SK-N-SH (cell line): ENCODE results near the gene RABL6. TPM values are rescaled to one million over a fixed set of nuclear protein-coding genes. Genes with fewer than 3 reads are reported as not detected.

Experiments used
- CTCF ChIA-PET: fragments of 300-600, 350-600 bp; formaldehyde crosslinking; extraction: SDS; loops from one replicate; lab custom pipeline; 2021; lab: Yijun Ruan, JAX
- POLR2A ChIA-PET: fragments of 350-600 bp; sonication (Branson Sonifier 250); formaldehyde crosslinking; extraction: SDS; loops from one replicate; lab custom pipeline; 2020; ENCODE audit warnings: antibody characterized with exemption, inconsistent platforms; lab: Yijun Ruan, JAX
- DNase-seq: peaks from one replicate; pipeline ENCODE4 v3.0.0; 2012
- H2AFZ ChIP-seq: fragments of 200-600 bp; sonication (generic); 2 replicates; pipeline ENCODE4 v1.8.1; 2016; ENCODE audit warnings: antibody characterized with exemption, mild to moderate bottlenecking, low read depth
- H3F3A ChIP-seq: fragments of 200-600 bp; sonication (generic); replicated peaks from 2 replicates; pipeline ENCODE3; 2016; ENCODE audit warnings: antibody characterized with exemption, mild to moderate bottlenecking; ENCODE audit not compliant: insufficient read depth
- H3K27ac ChIP-seq, 2 experiments: fragments of 200-500 bp in 1 of 2; fragments of 200-600 bp in 1 of 2; sonication (Bioruptor generic) in 1 of 2; sonication (generic), shearing (Covaris generic) in 1 of 2; 2 replicates each; pipeline versions ENCODE4 v1.5.1 to v1.6.1; 2014 to 2016; ENCODE audit warnings: low read depth in 2 of 2, inconsistent platforms in 1 of 2, low read length in 1 of 2, mild to moderate bottlenecking in 1 of 2, mixed read lengths in 1 of 2
- H3K27me3 ChIP-seq: fragments of 200-600 bp; sonication (generic), shearing (Covaris generic); 2 replicates; pipeline ENCODE4 v1.6.1; 2016; ENCODE audit warnings: mixed run types; ENCODE audit not compliant: insufficient read depth
- H3K36me3 ChIP-seq, 2 experiments: fragments of 200-500 bp in 1 of 2; fragments of 200-600 bp in 1 of 2; sonication (Bioruptor generic) in 1 of 2; sonication (generic) in 1 of 2; replicated peaks in 1 of 2; 2 replicates each; pipeline versions ENCODE3 to v1.5.1; 2014 to 2016; ENCODE audit warnings: low read length in 1 of 2, mild to moderate bottlenecking in 1 of 2; ENCODE audit not compliant: insufficient read depth in 2 of 2, control insufficient read depth in 1 of 2
- H3K4me1 ChIP-seq, 2 experiments: fragments of 200-500 bp in 1 of 2; fragments of 200-600 bp in 1 of 2; sonication (Bioruptor generic) in 1 of 2; sonication (generic), shearing (Covaris generic) in 1 of 2; 2 replicates each; pipeline versions ENCODE4 v1.5.1 to v1.6.1; 2014 to 2016; ENCODE audit warnings: low read depth in 1 of 2, low read length in 1 of 2, mixed run types in 1 of 2; ENCODE audit not compliant: insufficient read depth in 2 of 2, control insufficient read depth in 1 of 2
- H3K4me2 ChIP-seq: fragments of 200-600 bp; sonication (generic), shearing (Covaris generic); 2 replicates; pipeline ENCODE4 v1.6.1; 2017; ENCODE audit warnings: mixed run types
- H3K4me3 ChIP-seq, 2 experiments: fragments of 200-500 bp in 1 of 2; fragments of 200-600 bp in 1 of 2; sonication (Bioruptor generic) in 1 of 2; sonication (generic), shearing (Covaris generic) in 1 of 2; 2 replicates each; pipeline versions ENCODE4 v1.5.1 to v1.8.1; 2014 to 2016; ENCODE audit warnings: low read depth in 2 of 2, inconsistent platforms in 1 of 2, low read length in 1 of 2, mild to moderate bottlenecking in 1 of 2, mixed read lengths in 1 of 2, moderate library complexity in 1 of 2
- H3K79me2 ChIP-seq: fragments of 200-600 bp; sonication (generic); 2 replicates; pipeline ENCODE4 v1.8.1; 2017; ENCODE audit warnings: mild to moderate bottlenecking; ENCODE audit not compliant: insufficient read depth
- H3K9ac ChIP-seq: fragments of 200-600 bp; sonication (generic); 2 replicates; pipeline ENCODE4 v1.6.1; 2017; ENCODE audit warnings: mixed run types
- H3K9me2 ChIP-seq: fragments of 200-600 bp; sonication (generic); 2 replicates; pipeline ENCODE4 v1.6.1; 2017; ENCODE audit warnings: mixed run types
- H3K9me3 ChIP-seq: fragments of 200-600 bp; sonication (generic); 2 replicates; pipeline ENCODE4 v1.6.1; 2017; ENCODE audit warnings: mixed run types, mild to moderate bottlenecking, moderate library complexity
- H4K20me1 ChIP-seq: fragments of 200-600 bp; sonication (generic); 2 replicates; pipeline ENCODE4 v1.6.1; 2017; ENCODE audit warnings: mild to moderate bottlenecking, mixed run types; ENCODE audit not compliant: insufficient read depth
- EZH2phosphoT487 ChIP-seq: fragments of 200-600 bp; sonication (generic); IDR thresholded peaks from 2 replicates; pipeline ENCODE4 v1.6.1; 2017; ENCODE audit warnings: low read depth, mixed run types, mild to moderate bottlenecking, antibody characterized with exemption, moderate library complexity, borderline replicate concordance
- GATA2 ChIP-seq: sonication (generic); formaldehyde crosslinking; IDR thresholded peaks from 2 replicates; pipeline ENCODE4 v1.5.0; 2020; ENCODE audit warnings: mild to moderate bottlenecking, missing genetic modification reagents
- IRF3 ChIP-seq: fragments of 150-350 bp; IDR thresholded peaks from 2 replicates; pipeline ENCODE4 v1.6.1; 2016; ENCODE audit warnings: mild to moderate bottlenecking, low read depth, low read length
- MXI1 ChIP-seq: IDR thresholded peaks from 2 replicates; pipeline ENCODE4 v1.6.1; 2012; ENCODE audit warnings: mild to moderate bottlenecking, low read depth, low read length, improper control_type of control experiment
- NRF1 ChIP-seq: IDR thresholded peaks from 2 replicates; pipeline ENCODE4 v1.6.1; 2012; ENCODE audit warnings: low read depth, mild to moderate bottlenecking, low read length
- POLR2AphosphoS5 ChIP-seq: IDR thresholded peaks from 2 replicates; pipeline ENCODE4 v1.6.1; 2012; ENCODE audit warnings: low read depth, low read length
- RCOR1 ChIP-seq: fragments of 150-350 bp; IDR thresholded peaks from 2 replicates; pipeline ENCODE4 v1.6.1; 2017; ENCODE audit warnings: antibody characterized with exemption, low read length
- SIN3A ChIP-seq: IDR thresholded peaks from 2 replicates; pipeline ENCODE4 v1.6.1; 2012; ENCODE audit warnings: low read depth, mild to moderate bottlenecking, low read length, moderate library complexity, borderline replicate concordance
- SMC3 ChIP-seq: IDR thresholded peaks from 2 replicates; pipeline ENCODE4 v1.6.1; 2012; ENCODE audit warnings: low read depth, low read length, improper control_type of control experiment
- TAF1 ChIP-seq: IDR thresholded peaks from 2 replicates; pipeline ENCODE4 v1.6.1; 2012; ENCODE audit warnings: low read depth, mild to moderate bottlenecking, low read length, moderate library complexity, borderline replicate concordance
- WGBS: methylation state at CpG from one replicate; pipeline ENCODE4 v1.1.6; 2017; ENCODE audit warnings: low lambda C conversion rate; 5-methylcytosine and 5-hydroxymethylcytosine counted together
- polyA plus RNA-seq, 3 experiments: library from polyadenylated mRNA; depleted of rRNA; stranded (reverse); fragments of >200 nt; gene quantifications; 2 replicates each; pipeline ENCODE4 v1.2.3, GENCODE V29; 2012
- TF ChIP-seq, protein P1 (sequence below): fragments of 200-600 bp; sonication (generic); IDR thresholded peaks from 2 replicates; pipeline ENCODE4 v1.6.1; 2017; ENCODE audit warnings: antibody characterized with exemption, mild to moderate bottlenecking, moderate library complexity
- TF ChIP-seq, protein P2 (sequence below): IDR thresholded peaks from 2 replicates; pipeline ENCODE4 v1.4.0; 2012; ENCODE audit warnings: low read depth

RABL6 gene
- polyA plus RNA-seq, 1 of the 3 experiments (the other 2 are of a cell fraction): 43.6 TPM

- Histone ChIP-seq H3K27ac (peak overlapping the region; percentile 84 to 98; a peak in 3 of 4 replicates), H3K9ac (peak overlapping the region; percentile 84), H3K9me3 (no peaks in the 10 kb centered on the region), H4K20me1 (no peaks in the 10 kb centered on the region; the same call in 1 of the 2 replicates), H3K4me2 (peak overlapping the region; percentile 100), H3K4me3 (peak overlapping the region; percentile 89 to 97), H3K36me3 (peaks cover 0 to 13% of the 10 kb centered on the region in 2 experiments), H3K9me2 (no peaks in the 10 kb centered on the region), H3F3A (peaks cover 3% of the 10 kb centered on the region), H3K27me3 (no peaks in the 10 kb centered on the region), H3K79me2 (peaks cover 23% of the 10 kb centered on the region; the same call in 1 of the 2 replicates), H2AFZ (no peak overlapping the region), H3K4me1 (peaks cover 11 to 21% of the 10 kb centered on the region in 2 experiments; a peak in 2 of 4 replicates)
- ChIA-PET CTCF (interaction anchor here (0.7 to 2.5 kb wide), 9 partner anchors 34 to 222 kb away, joined by 3 to 11 read pairs (median 3); partner anchors contain the start of genes FBXW5 and TMEM141), POLR2A (interaction anchor here (0.5 to 1.3 kb wide), 4 partner anchors 10 to 141 kb away, joined by 3 to 5 read pairs (median 4); partner anchors contain the start of gene RABL6)
- 78% methylated on average over 46 of the region's 75 CpGs for WGBS
- TF ChIP-seq, protein P1, sequence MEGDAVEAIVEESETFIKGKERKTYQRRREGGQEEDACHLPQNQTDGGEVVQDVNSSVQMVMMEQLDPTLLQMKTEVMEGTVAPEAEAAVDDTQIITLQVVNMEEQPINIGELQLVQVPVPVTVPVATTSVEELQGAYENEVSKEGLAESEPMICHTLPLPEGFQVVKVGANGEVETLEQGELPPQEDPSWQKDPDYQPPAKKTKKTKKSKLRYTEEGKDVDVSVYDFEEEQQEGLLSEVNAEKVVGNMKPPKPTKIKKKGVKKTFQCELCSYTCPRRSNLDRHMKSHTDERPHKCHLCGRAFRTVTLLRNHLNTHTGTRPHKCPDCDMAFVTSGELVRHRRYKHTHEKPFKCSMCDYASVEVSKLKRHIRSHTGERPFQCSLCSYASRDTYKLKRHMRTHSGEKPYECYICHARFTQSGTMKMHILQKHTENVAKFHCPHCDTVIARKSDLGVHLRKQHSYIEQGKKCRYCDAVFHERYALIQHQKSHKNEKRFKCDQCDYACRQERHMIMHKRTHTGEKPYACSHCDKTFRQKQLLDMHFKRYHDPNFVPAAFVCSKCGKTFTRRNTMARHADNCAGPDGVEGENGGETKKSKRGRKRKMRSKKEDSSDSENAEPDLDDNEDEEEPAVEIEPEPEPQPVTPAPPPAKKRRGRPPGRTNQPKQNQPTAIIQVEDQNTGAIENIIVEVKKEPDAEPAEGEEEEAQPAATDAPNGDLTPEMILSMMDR: no peak
- TF ChIP-seq SIN3A: no peak
- TF ChIP-seq, protein P2, sequence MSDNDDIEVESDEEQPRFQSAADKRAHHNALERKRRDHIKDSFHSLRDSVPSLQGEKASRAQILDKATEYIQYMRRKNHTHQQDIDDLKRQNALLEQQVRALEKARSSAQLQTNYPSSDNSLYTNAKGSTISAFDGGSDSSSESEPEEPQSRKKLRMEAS: no peak
- no peak for TF ChIP-seq TAF1
- peak; percentile 73 for DNase-seq
Measured at GRCh38 chr9:136847088-136847825, 39.5 kb downstream of the RABL6 start.

- Histone ChIP-seq H2AFZ (no peak overlapping the region), H3K36me3 (peaks cover 0 to 13% of the 10 kb centered on the region in 2 experiments), H3F3A (no peaks in the 10 kb centered on the region), H3K9ac (peak overlapping the region; percentile 84), H3K27me3 (no peaks in the 10 kb centered on the region), H3K4me1 (peaks cover 11 to 21% of the 10 kb centered on the region in 2 experiments; a peak in 2 of 4 replicates), H3K4me3 (peak overlapping the region; percentile 89 to 97), H4K20me1 (no peaks in the 10 kb centered on the region; the same call in 1 of the 2 replicates), H3K79me2 (peaks cover 23% of the 10 kb centered on the region; the same call in 1 of the 2 replicates), H3K9me2 (no peaks in the 10 kb centered on the region), H3K9me3 (no peaks in the 10 kb centered on the region), H3K27ac (peak overlapping the region; percentile 84 to 98; a peak in 3 of 4 replicates), H3K4me2 (peak overlapping the region; percentile 100)
- TF ChIP-seq SMC3: no peak
- peak; percentile 64 for TF ChIP-seq NRF1
- peak; percentile 73; the same call in 1 of the 2 replicates for TF ChIP-seq MXI1
- no peak for TF ChIP-seq EZH2phosphoT487
- no peak for TF ChIP-seq IRF3
- peak; percentile 73 for TF ChIP-seq POLR2AphosphoS5
- TF ChIP-seq TAF1: peak; percentile 44; the same call in 1 of the 2 replicates
- TF ChIP-seq GATA2: no peak
- TF ChIP-seq RCOR1: peak; percentile 11; the same call in 1 of the 2 replicates
- TF ChIP-seq, protein P2: peak; percentile 74; the same call in 1 of the 2 replicates
- POLR2A ChIA-PET: interaction anchor here (0.7 to 1.3 kb wide), 7 partner anchors 10 to 50 kb away, joined by 3 to 5 read pairs (median 3); partner anchors contain the start of genes EDF1, RABL6 and TRAF2
- 0% methylated on average over 3 of the region's 48 CpGs for WGBS
- CTCF ChIA-PET: interaction anchor here (0.7 to 2.5 kb wide), 8 partner anchors 35 to 221 kb away, joined by 3 to 11 read pairs (median 3); partner anchors contain the start of gene TMEM141
- DNase-seq: peak; percentile 84
Measured at GRCh38 chr9:136847826-136848392, 40.2 kb downstream of the RABL6 start.
